ENCODE measurements around the gene FXN. TPM values are rescaled to one million over a fixed set of nuclear protein-coding genes. Genes with fewer than 3 reads are reported as not detected.

The FXN gene
- polyA plus RNA-seq, 3 donors, result 9.1 to 27.3 (median 15.9) TPM

DNA sequence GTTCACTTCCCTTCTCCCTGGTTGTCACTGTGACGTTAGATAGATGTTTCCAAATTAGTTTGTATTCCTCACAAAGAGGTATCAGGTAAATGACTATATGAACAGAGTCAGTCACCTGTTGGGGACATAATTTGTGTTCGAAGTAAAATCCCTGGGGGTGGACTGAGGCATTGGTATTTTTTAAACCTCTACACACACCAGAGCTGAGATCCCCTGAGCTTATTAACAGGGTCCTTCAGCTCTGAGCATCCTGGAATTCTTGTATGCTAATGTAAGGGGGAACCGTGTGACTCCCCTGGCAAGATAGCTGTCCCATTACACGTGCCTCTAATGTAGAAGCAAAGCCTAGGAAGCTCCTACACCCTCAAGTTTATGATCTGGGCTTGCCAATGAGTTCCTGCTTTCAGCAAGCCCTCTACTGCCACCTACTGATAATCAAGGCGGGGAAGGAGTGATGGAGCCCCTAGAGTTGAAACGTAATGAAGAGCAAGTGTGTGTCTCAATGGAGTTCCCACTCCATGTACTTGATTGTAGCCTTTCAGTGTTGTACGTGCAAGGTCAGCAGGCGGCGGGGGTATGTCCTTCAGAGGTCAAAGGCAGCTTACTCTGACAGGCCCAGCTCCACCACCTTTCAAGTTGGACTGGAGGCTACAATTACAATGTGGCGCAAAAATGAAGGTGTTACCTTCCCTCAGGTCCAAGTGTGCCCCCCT, 36.0 kb upstream of the FXN start:
- Mint-ChIP-seq H3K4me1 (peaks cover 43% of the 10 kb centered on the region), H3K9me3 (peaks cover 0 to 2% (median 0%) of the 10 kb centered on the region in 7 donors), H3K36me3 (peaks cover 0 to 3% of the 10 kb centered on the region in 2 donors), H3K27me3 (ENCODE audit: low read depth in 3 of 3) (peaks cover 0 to 1% (median 0%) of the 10 kb centered on the region in 3 donors), H3K4me3 (no peak overlapping the region), H3K27ac (peak overlapping the region in 1 of 7 donors; percentile 62)
- peaks cover 35 to 37% of the 10 kb centered on the region in 2 donors for H3K4me1 ChIP-seq (ENCODE audit: control insufficient read depth in 1 of 2, insufficient read depth in 2 of 2, low read length in 2 of 2)
- H3K36me3 ChIP-seq (replicated peaks in 1 of 2; ENCODE audit: control insufficient read depth in 1 of 2, insufficient read depth in 2 of 2, low read length in 2 of 2), result no peaks in the 10 kb centered on the region
- no peak overlapping the region for H3K27ac ChIP-seq (ENCODE audit: low read depth in 1 of 2, low read length in 2 of 2)
- no peak overlapping the region for H2AFZ ChIP-seq (ENCODE audit: insufficient read depth, low read depth, low read length, poor library complexity, severe bottlenecking)
- H3K27me3 ChIP-seq (ENCODE audit: control insufficient read depth in 2 of 2, insufficient read depth in 2 of 2, low read length in 2 of 2), result no peaks in the 10 kb centered on the region
- intact Hi-C loops (cut with micrococcal nuclease), result loop anchor here (2.0 to 10.0 kb wide), 5 partner anchors 95 to 417 kb away; partner anchors contain the start of gene PIP5K1B (in 1 of the 2)
- 42% methylated on average over 4 of the region's 10 CpGs for WGBS (ENCODE audit: insufficient coverage)
- DNase-seq, result peak; percentile 66 to 78 (median 75)
- H3K4me3 ChIP-seq (replicated peaks in 1 of 3; ENCODE audit: low read depth in 2 of 3, low read length in 3 of 3), result no peak overlapping the region
- H3K79me2 ChIP-seq (ENCODE audit: insufficient read depth, low read length), result no peaks in the 10 kb centered on the region
- TF ChIP-seq, protein P1, sequence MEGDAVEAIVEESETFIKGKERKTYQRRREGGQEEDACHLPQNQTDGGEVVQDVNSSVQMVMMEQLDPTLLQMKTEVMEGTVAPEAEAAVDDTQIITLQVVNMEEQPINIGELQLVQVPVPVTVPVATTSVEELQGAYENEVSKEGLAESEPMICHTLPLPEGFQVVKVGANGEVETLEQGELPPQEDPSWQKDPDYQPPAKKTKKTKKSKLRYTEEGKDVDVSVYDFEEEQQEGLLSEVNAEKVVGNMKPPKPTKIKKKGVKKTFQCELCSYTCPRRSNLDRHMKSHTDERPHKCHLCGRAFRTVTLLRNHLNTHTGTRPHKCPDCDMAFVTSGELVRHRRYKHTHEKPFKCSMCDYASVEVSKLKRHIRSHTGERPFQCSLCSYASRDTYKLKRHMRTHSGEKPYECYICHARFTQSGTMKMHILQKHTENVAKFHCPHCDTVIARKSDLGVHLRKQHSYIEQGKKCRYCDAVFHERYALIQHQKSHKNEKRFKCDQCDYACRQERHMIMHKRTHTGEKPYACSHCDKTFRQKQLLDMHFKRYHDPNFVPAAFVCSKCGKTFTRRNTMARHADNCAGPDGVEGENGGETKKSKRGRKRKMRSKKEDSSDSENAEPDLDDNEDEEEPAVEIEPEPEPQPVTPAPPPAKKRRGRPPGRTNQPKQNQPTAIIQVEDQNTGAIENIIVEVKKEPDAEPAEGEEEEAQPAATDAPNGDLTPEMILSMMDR (IDR thresholded peaks at IDR 0.05), result peak; percentile 85
- no peak overlapping the region for H3K4me2 ChIP-seq (replicated peaks; ENCODE audit: extremely low read depth, low read length, poor library complexity, severe bottlenecking)
- H3K9me3 ChIP-seq (replicated peaks in 1 of 2; ENCODE audit: control insufficient read depth in 1 of 2, insufficient read depth in 1 of 2, low read length in 2 of 2), result no peaks in the 10 kb centered on the region
- H3K9ac ChIP-seq (ENCODE audit: insufficient read depth, low read length, poor library complexity, severe bottlenecking), result no peak overlapping the region
- no peaks in the 10 kb centered on the region for H4K20me1 ChIP-seq (ENCODE audit: insufficient read depth, low read length)

DNA sequence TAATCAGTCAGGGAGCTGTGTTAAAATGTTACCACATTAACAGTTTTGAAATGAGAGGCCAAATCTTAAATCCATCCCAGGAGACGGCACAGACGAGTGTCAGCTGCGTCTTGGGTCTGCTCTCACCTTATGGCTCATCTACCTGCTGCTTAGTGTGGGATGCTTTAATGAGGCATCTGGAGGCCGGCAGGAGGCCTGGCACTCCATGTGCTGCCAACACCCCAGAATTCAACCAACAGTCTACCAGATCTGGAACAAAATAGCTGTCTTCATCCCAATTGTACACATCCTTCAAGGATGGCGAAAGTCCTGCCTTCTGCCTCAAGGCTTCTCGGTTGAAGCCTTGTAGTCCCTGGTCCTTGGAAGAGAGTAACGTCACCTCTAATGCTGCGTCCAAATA, 33.6 kb upstream of the FXN start:
- H3K27me3 Mint-ChIP-seq (ENCODE audit: low read depth in 3 of 3), result peaks cover 0 to 4% (median 0%) of the 10 kb centered on the region in 3 donors
- WGBS (ENCODE audit: insufficient coverage), result 100% methylated on average over 3 of the region's 8 CpGs

More for the DNA sequence above, 33.6 kb upstream of the FXN start:
- intact Hi-C loops (cut with micrococcal nuclease), result loop anchor here in 1 of 2 donors (5.0 kb wide), 1 partner anchor 420 kb away; no protein-coding TSS in a partner anchor
- Mint-ChIP-seq H3K9me3 (peaks cover 0 to 2% (median 0%) of the 10 kb centered on the region in 7 donors), H3K27ac (no peak overlapping the region), H3K36me3 (peaks cover 1 to 3% of the 10 kb centered on the region in 2 donors), H3K4me3 (no peak overlapping the region), H3K4me1 (peaks cover 25% of the 10 kb centered on the region)
- Histone ChIP-seq H3K36me3 (replicated peaks in 1 of 2; ENCODE audit: control insufficient read depth in 1 of 2, insufficient read depth in 2 of 2, low read length in 2 of 2) (no peaks in the 10 kb centered on the region), H3K27ac (ENCODE audit: low read depth in 1 of 2, low read length in 2 of 2) (no peak overlapping the region), H3K4me1 (ENCODE audit: control insufficient read depth in 1 of 2, insufficient read depth in 2 of 2, low read length in 2 of 2) (peaks cover 17 to 20% of the 10 kb centered on the region in 2 donors), H4K20me1 (ENCODE audit: insufficient read depth, low read length) (no peaks in the 10 kb centered on the region), H3K9ac (ENCODE audit: insufficient read depth, low read length, poor library complexity, severe bottlenecking) (no peak overlapping the region), H3K4me2 (replicated peaks; ENCODE audit: extremely low read depth, low read length, poor library complexity, severe bottlenecking) (no peak overlapping the region), H3K9me3 (replicated peaks in 1 of 2; ENCODE audit: control insufficient read depth in 1 of 2, insufficient read depth in 1 of 2, low read length in 2 of 2) (no peaks in the 10 kb centered on the region), H2AFZ (ENCODE audit: insufficient read depth, low read depth, low read length, poor library complexity, severe bottlenecking) (no peak overlapping the region), H3K27me3 (ENCODE audit: control insufficient read depth in 2 of 2, insufficient read depth in 2 of 2, low read length in 2 of 2) (no peaks in the 10 kb centered on the region), H3K4me3 (replicated peaks in 1 of 3; ENCODE audit: low read depth in 2 of 3, low read length in 3 of 3) (no peak overlapping the region), H3K79me2 (ENCODE audit: insufficient read depth, low read length) (no peaks in the 10 kb centered on the region)
- no peak for DNase-seq
- TF ChIP-seq, protein P1 (IDR thresholded peaks at IDR 0.05), result no peak
